ENCODE data around the gene HOGA1. TPM values are rescaled to one million over a fixed set of nuclear protein-coding genes. Genes with fewer than 3 reads are reported as not detected.
A peak's percentile ranks its signal among the peaks of the same experiment; 100 is the strongest.
"Not testable (repeated sequence)": the region's sequence is repeated elsewhere in the genome, so short reads cannot be mapped to it uniquely, and the experiment has no call there.

Gene HOGA1
- total RNA-seq, 1 donor from 2014 or later, result 5.1 TPM

GRCh38 chr10:97647556-97647955 lies 63.4 kb downstream of the HOGA1 start:
- no peak for DNase-seq (ENCODE audit: low spot score)

GRCh38 chr10:97648562-97649404 lies 64.6 kb downstream of the HOGA1 start:
- DNase-seq (ENCODE audit: low spot score), result peak; percentile 71

GRCh38 chr10:97649405-97649750 lies 65.2 kb downstream of the HOGA1 start:
- DNase-seq (ENCODE audit: low spot score), result not testable (repeated sequence)

- no peak for DNase-seq (ENCODE audit: low spot score)
Measured at GRCh38 chr10:97650726-97651125, 66.5 kb downstream of the HOGA1 start.

GRCh38 chr10:97651773-97652172 lies 67.6 kb downstream of the HOGA1 start:
- no peak for DNase-seq (ENCODE audit: low spot score)

GRCh38 chr10:97656777-97657176 lies 72.6 kb downstream of the HOGA1 start:
- DNase-seq (ENCODE audit: low spot score), result no peak

- peak; percentile 33 for DNase-seq (ENCODE audit: low spot score)
Measured at GRCh38 chr10:97659589-97659988, 75.4 kb downstream of the HOGA1 start.

Other genes starting within 250 kb of the HOGA1 start
- gene FRAT2, start 249.7 kb upstream of the HOGA1 start, total RNA-seq (ENCODE audit: insufficient read depth, low replicate concordance), result 5.1 TPM
- 9.6 TPM for gene RRP12, start 183.0 kb upstream of the HOGA1 start, total RNA-seq (ENCODE audit: insufficient read depth, low replicate concordance)
- 165 TPM for gene PGAM1, start 158.2 kb upstream of the HOGA1 start, total RNA-seq (ENCODE audit: insufficient read depth, low replicate concordance)
- 16.1 TPM for gene EXOSC1, start 138.4 kb upstream of the HOGA1 start, total RNA-seq (ENCODE audit: insufficient read depth, low replicate concordance)
- gene ZDHHC16, start 138.2 kb upstream of the HOGA1 start, total RNA-seq (ENCODE audit: insufficient read depth, low replicate concordance), result 35.9 TPM
- gene MMS19, start 86.0 kb upstream of the HOGA1 start, total RNA-seq (ENCODE audit: insufficient read depth, low replicate concordance), result 66.2 TPM
- 16.9 TPM for gene UBTD1, start 85.5 kb upstream of the HOGA1 start, total RNA-seq (ENCODE audit: insufficient read depth, low replicate concordance)
- not detected for gene ANKRD2, start 11.6 kb upstream of the HOGA1 start, total RNA-seq (ENCODE audit: insufficient read depth, low replicate concordance)
- 0.96 TPM for gene C10orf62, start 5.3 kb downstream of the HOGA1 start, total RNA-seq (ENCODE audit: insufficient read depth, low replicate concordance)
- 0.48 TPM for gene MORN4, start 49.1 kb downstream of the HOGA1 start, total RNA-seq (ENCODE audit: insufficient read depth, low replicate concordance)
- 11.6 TPM for gene PI4K2A, start 56.3 kb downstream of the HOGA1 start, total RNA-seq (ENCODE audit: insufficient read depth, low replicate concordance)
- 7.0 TPM for gene AVPI1, start 102.9 kb downstream of the HOGA1 start, total RNA-seq (ENCODE audit: insufficient read depth, low replicate concordance)
- gene MARVELD1, start 129.3 kb downstream of the HOGA1 start, total RNA-seq (ENCODE audit: insufficient read depth, low replicate concordance), result 29.1 TPM
- gene ZFYVE27, start 152.7 kb downstream of the HOGA1 start, total RNA-seq (ENCODE audit: insufficient read depth, low replicate concordance), result 11.6 TPM
- gene SFRP5, start 187.6 kb downstream of the HOGA1 start, total RNA-seq (ENCODE audit: insufficient read depth, low replicate concordance), result 0.48 TPM